Transverse colon (tissue), 3 donors: ENCODE measurements around the gene FLVCR1.

Experiments used
- POLR2A ChIP-seq: fragments of 450-650 bp; IDR thresholded peaks from one replicate; pipeline ENCODE4 v1.6.1; 2016; ENCODE audit warnings: antibody characterized with exemption, mild to moderate bottlenecking, moderate library complexity
- TF ChIP-seq, protein P1 (sequence below), 5 experiments: fragments of 200-600 bp in 3 of 5; fragments of 450-650 bp in 2 of 5; sonication (generic) in 3 of 5; IDR thresholded peaks; 1 replicate in 2 of 5; 2 replicates in 3 of 5; pipeline ENCODE4 v1.5.1; 2016 to 2017; ENCODE audit warnings: antibody characterized with exemption in 5 of 5, inconsistent platforms in 3 of 5, mild to moderate bottlenecking in 2 of 5, moderate library complexity in 1 of 5

DNA sequence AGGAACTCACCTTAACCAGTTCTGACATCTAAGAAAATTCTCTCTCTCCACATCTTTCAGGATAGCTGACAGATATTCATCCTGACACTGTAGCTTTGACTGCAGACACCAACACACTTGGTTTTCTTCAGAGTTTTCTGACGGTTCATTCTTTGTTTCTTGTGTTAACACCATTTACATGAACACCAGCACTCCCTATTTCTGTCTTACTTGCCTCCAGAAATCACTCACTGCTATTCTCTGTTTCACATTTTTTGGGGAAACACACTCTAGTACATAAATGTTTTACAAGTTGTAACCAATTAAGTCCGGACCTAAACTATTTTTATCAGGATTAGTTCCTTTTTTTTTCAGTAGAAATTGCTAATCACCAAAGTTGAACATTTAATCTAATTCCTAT, 15.4 kb downstream of the FLVCR1 start:
- TF ChIP-seq POLR2A: no peak
- TF ChIP-seq, protein P1, sequence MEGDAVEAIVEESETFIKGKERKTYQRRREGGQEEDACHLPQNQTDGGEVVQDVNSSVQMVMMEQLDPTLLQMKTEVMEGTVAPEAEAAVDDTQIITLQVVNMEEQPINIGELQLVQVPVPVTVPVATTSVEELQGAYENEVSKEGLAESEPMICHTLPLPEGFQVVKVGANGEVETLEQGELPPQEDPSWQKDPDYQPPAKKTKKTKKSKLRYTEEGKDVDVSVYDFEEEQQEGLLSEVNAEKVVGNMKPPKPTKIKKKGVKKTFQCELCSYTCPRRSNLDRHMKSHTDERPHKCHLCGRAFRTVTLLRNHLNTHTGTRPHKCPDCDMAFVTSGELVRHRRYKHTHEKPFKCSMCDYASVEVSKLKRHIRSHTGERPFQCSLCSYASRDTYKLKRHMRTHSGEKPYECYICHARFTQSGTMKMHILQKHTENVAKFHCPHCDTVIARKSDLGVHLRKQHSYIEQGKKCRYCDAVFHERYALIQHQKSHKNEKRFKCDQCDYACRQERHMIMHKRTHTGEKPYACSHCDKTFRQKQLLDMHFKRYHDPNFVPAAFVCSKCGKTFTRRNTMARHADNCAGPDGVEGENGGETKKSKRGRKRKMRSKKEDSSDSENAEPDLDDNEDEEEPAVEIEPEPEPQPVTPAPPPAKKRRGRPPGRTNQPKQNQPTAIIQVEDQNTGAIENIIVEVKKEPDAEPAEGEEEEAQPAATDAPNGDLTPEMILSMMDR (IDR thresholded peaks at IDR 0.05): no peak
